AG10803 (cell line): ENCODE measurements around the gene IL36RN.

ENCODE experiments used
- DNase-seq: peaks from one replicate; pipeline ENCODE4 v3.0.0; 2010; ENCODE audit warnings: low read depth
- H3K4me3 ChIP-seq: 2 replicates; pipeline ENCODE4 v1.5.1; 2011; ENCODE audit warnings: mild to moderate bottlenecking, low read length, control low read depth
- TF ChIP-seq, protein P1 (sequence below): conservative IDR thresholded peaks from 2 replicates; pipeline ENCODE4 v1.5.1; 2011; ENCODE audit warnings: mild to moderate bottlenecking, low read length, control low read depth, inconsistent platforms

The IL36RN gene

DNA sequence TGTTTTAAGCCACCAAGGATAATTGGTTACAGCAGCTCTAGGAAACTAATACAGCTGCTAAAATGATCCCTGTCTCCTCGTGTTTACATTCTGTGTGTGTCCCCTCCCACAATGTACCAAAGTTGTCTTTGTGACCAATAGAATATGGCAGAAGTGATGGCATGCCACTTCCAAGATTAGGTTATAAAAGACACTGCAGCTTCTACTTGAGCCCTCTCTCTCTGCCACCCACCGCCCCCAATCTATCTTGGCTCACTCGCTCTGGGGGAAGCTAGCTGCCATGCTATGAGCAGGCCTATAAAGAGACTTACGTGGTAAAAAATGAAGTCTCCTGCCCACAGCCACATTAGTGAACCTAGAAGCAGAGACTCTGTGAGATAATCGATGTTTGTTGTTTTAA, 5.3 kb downstream of the IL36RN start:
- DNase-seq: no peak
- TF ChIP-seq, protein P1, sequence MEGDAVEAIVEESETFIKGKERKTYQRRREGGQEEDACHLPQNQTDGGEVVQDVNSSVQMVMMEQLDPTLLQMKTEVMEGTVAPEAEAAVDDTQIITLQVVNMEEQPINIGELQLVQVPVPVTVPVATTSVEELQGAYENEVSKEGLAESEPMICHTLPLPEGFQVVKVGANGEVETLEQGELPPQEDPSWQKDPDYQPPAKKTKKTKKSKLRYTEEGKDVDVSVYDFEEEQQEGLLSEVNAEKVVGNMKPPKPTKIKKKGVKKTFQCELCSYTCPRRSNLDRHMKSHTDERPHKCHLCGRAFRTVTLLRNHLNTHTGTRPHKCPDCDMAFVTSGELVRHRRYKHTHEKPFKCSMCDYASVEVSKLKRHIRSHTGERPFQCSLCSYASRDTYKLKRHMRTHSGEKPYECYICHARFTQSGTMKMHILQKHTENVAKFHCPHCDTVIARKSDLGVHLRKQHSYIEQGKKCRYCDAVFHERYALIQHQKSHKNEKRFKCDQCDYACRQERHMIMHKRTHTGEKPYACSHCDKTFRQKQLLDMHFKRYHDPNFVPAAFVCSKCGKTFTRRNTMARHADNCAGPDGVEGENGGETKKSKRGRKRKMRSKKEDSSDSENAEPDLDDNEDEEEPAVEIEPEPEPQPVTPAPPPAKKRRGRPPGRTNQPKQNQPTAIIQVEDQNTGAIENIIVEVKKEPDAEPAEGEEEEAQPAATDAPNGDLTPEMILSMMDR: no peak
- no peak overlapping the region for H3K4me3 ChIP-seq

- TF ChIP-seq, protein P1: no peak
- DNase-seq: no peak
- H3K4me3 ChIP-seq: no peak overlapping the region
Measured at GRCh38 chr2:113064898-113065297, 5.9 kb downstream of the IL36RN start.

DNA sequence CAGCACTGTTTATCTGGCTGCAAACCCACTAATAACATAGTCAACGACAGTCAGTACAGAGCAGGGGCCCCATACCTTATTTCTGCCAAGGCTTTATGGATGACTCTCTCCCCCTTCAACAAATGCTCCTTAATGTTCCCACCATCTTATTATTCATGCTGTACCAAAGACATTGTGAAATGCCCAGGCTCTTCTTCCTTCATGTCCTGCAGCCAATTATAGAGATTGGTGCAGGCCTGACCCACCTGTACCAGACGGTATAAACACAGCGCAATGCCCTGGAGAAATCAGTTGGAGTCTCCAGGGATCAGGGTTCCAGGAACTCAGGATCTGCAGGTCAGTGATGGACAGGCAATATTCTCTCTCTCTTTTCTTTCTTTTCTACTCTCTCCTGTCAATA, 8.7 kb downstream of the IL36RN start, which contains the start of gene IL1F10:
TSS of gene IL1F10 (plus strand) at position 290 of the 400 bp plus-strand sequence. CDS start 4,769 bp downstream, outside the sequence.
- H3K4me3 ChIP-seq: no peak within 1 kb of the TSS
- DNase-seq: no peak
- TF ChIP-seq, protein P1: no peak

DNA sequence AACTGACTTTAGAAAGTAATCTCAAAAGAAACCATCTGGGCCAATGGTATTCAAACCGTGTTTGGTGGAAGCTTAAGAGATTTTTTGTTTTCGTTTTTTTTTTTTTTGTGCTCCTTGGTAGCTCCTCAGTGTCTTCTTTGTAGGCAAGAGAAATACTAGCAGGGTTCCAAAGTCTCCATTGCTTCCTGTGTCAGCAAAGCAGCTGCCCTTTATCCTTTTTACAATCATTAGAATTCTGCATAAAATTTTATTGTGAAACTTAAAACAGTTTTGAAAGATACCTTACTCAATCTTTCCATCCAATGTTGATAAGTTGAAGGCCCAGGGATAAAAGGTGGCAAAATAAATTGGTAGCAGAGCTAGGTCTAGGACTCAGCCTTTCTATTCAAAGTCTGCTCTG, 9.3 kb downstream of the IL36RN start:
- H3K4me3 ChIP-seq: no peak overlapping the region
- TF ChIP-seq, protein P1: no peak
- no peak for DNase-seq

DNA sequence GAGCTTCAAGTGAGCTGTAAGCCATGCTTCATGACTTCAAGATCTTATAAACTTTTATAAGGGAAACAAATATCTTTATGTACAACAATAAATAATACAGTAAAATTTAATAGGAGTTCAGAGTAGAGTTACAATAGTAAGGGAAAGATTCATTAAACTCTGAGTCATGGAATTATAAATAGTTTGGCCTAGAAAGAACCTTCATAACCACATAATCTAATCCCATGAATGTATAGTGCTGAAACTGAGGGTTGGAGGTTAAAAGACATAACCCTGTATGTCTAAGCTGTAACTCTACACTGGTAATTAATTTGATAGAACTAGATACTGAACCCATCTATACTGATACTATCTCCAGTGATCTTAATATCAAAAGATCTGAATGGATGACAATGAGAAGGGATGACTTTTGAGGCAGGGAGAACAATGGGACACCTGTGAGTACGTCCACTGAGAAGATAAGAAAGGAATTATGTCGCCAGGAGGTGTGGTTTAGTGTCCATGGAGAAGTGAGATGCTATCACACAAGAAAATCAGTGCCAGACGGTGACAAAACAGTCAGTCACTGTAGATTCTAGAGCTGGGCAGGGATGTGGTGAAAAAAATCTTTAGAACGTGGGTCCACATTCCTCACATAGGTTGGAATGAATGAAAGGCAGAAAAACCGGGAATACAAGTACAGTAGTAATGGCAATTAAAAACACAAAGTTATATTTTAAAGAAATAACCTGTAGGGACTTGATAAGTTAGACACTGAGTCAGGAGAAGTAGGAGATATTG, 9.9 kb downstream of the IL36RN start:
- TF ChIP-seq, protein P1: no peak
- peak; percentile 22 for DNase-seq
- no peak overlapping the region for H3K4me3 ChIP-seq

GRCh38 chr2:113069676-113070605, 10.9 kb downstream of the IL36RN start:
- TF ChIP-seq, protein P1: no peak
- DNase-seq: no peak
- no peak overlapping the region for H3K4me3 ChIP-seq
